H1 (cell line): ENCODE data around the gene RAB11B. TPM values are rescaled to one million over a fixed set of nuclear protein-coding genes. Genes with fewer than 3 reads are reported as not detected.

Source experiments
- CTCF ChIA-PET: fragments of 300-600 bp; sonication (Branson Sonifier 250); formaldehyde crosslinking; loops from one replicate; lab custom pipeline; 2021; ENCODE audit not compliant: partially characterized antibody; lab: Charles Lee
- POLR2A ChIA-PET: fragments of 300-600 bp; sonication (Branson Sonifier 250); formaldehyde crosslinking; loops from one replicate; lab custom pipeline; 2021; ENCODE audit warnings: inconsistent platforms; ENCODE audit not compliant: partially characterized antibody; lab: Charles Lee
- DNase-seq, 2 experiments: peaks; one replicate each; pipeline versions ENCODE4 v3.0.0 to v3.0.0-alpha.2; 2010 to 2022; ENCODE audit warnings: low spot score in 2 of 2, low read depth in 1 of 2, mixed read lengths in 1 of 2
- FAIRE-seq: peaks from 2 replicates; lab custom pipeline; 2011; peaks lifted over from hg19 to GRCh38; lab: Jason Lieb, UNC
- H2AFZ ChIP-seq: 2 replicates; pipeline ENCODE4 v1.8.1; 2012; ENCODE audit warnings: low read length, inconsistent platforms
- H2AK5ac ChIP-seq: 2 replicates; pipeline ENCODE4 v1.6.1; 2013; ENCODE audit warnings: low read depth, low read length
- H2BK120ac ChIP-seq: replicated peaks from 2 replicates; pipeline ENCODE3; 2013; ENCODE audit warnings: low read depth, low read length, inconsistent platforms
- H2BK12ac ChIP-seq: 2 replicates; pipeline ENCODE4 v1.6.1; 2013; ENCODE audit warnings: low read depth, low read length
- H2BK15ac ChIP-seq: 2 replicates; pipeline ENCODE4 v1.6.1; 2013; ENCODE audit warnings: low read length
- H2BK20ac ChIP-seq: 2 replicates; pipeline ENCODE4 v1.6.1; 2013; ENCODE audit warnings: low read length
- H2BK5ac ChIP-seq: 2 replicates; pipeline ENCODE4 v1.6.1; 2013; ENCODE audit warnings: low read depth, low read length
- H3K14ac ChIP-seq: 2 replicates; pipeline ENCODE4 v1.6.1; 2013; ENCODE audit warnings: inconsistent platforms; ENCODE audit not compliant: insufficient read length
- H3K18ac ChIP-seq: 2 replicates; pipeline ENCODE4 v1.6.1; 2013; ENCODE audit warnings: low read length; ENCODE audit errors: extremely low read depth
- H3K23ac ChIP-seq: 2 replicates; pipeline ENCODE4 v1.6.1; 2013; ENCODE audit warnings: inconsistent platforms; ENCODE audit not compliant: insufficient read length
- H3K23me2 ChIP-seq: 2 replicates; pipeline ENCODE4 v1.6.1; 2013; ENCODE audit warnings: low read depth, low read length
- H3K27ac ChIP-seq: 2 replicates; pipeline ENCODE4 v1.6.1; 2011; ENCODE audit warnings: low read depth, low read length, inconsistent platforms
- H3K27me3 ChIP-seq, 4 experiments: replicated peaks in 1 of 4; 1 replicate in 1 of 4; 2 replicates in 3 of 4; pipeline versions ENCODE4 v1.6.1 to v1.8.1; 2011 to 2013; ENCODE audit warnings: low read length in 3 of 4, mild to moderate bottlenecking in 3 of 4, inconsistent platforms in 2 of 4, mixed read lengths in 2 of 4, moderate library complexity in 1 of 4; ENCODE audit not compliant: control insufficient read depth in 3 of 4, insufficient read depth in 3 of 4; ENCODE audit errors: extremely low read depth in 1 of 4
- H3K36me3 ChIP-seq, 4 experiments: 2 replicates each; pipeline versions ENCODE4 v1.6.1 to v1.8.1; 2011 to 2013; ENCODE audit warnings: mild to moderate bottlenecking in 4 of 4, low read length in 3 of 4, moderate library complexity in 2 of 4, control low read depth in 1 of 4, inconsistent platforms in 1 of 4; ENCODE audit not compliant: insufficient read depth in 4 of 4, control insufficient read depth in 2 of 4
- H3K4ac ChIP-seq: replicated peaks from 2 replicates; pipeline ENCODE3; 2013; ENCODE audit warnings: low read length, low read depth, mixed read lengths, inconsistent platforms; ENCODE audit not compliant: insufficient read length
- H3K4me1 ChIP-seq, 4 experiments: replicated peaks in 1 of 4; 1 replicate in 1 of 4; 2 replicates in 3 of 4; pipeline versions ENCODE4 v1.6.1 to v1.8.1; 2011 to 2013; ENCODE audit warnings: low read length in 3 of 4, inconsistent platforms in 2 of 4, mixed read lengths in 1 of 4; ENCODE audit not compliant: insufficient read depth in 4 of 4, control insufficient read depth in 3 of 4
- H3K4me2 ChIP-seq, 2 experiments: 2 replicates each; pipeline versions ENCODE4 v1.6.1 to v1.8.1; 2011 to 2013; ENCODE audit warnings: low read depth in 2 of 2, low read length in 2 of 2, control low read depth in 1 of 2, inconsistent platforms in 1 of 2, mild to moderate bottlenecking in 1 of 2; ENCODE audit not compliant: insufficient read depth in 1 of 2
- H3K4me3 ChIP-seq, 4 experiments: fragments of 200-600, 300-600 bp in 1 of 4; sonication (generic), shearing (Covaris generic), sonication (Bioruptor Twin) in 1 of 4; 2 replicates each; pipeline versions ENCODE4 v1.5.1 to v1.8.1; 2011 to 2016; ENCODE audit warnings: low read length in 4 of 4, low read depth in 3 of 4, control low read depth in 2 of 4, inconsistent platforms in 2 of 4, mild to moderate bottlenecking in 2 of 4, mixed read lengths in 1 of 4, moderate library complexity in 1 of 4; ENCODE audit not compliant: insufficient read depth in 2 of 4; ENCODE audit errors: extremely low read depth in 1 of 4
- H3K56ac ChIP-seq: replicated peaks from 2 replicates; pipeline ENCODE3; 2013; ENCODE audit warnings: low read depth, mild to moderate bottlenecking, mixed read lengths, low read length, inconsistent platforms; ENCODE audit not compliant: insufficient read length
- H3K79me1 ChIP-seq: 2 replicates; pipeline ENCODE4 v1.6.1; 2013; ENCODE audit warnings: low read depth, low read length, control low read depth
- H3K79me2 ChIP-seq, 2 experiments: 2 replicates each; pipeline versions ENCODE4 v1.6.1 to v1.8.1; 2012 to 2013; ENCODE audit warnings: low read length in 2 of 2, mild to moderate bottlenecking in 2 of 2, inconsistent platforms in 1 of 2; ENCODE audit not compliant: insufficient read depth in 2 of 2, control insufficient read depth in 1 of 2
- H3K9ac ChIP-seq, 4 experiments: replicated peaks in 1 of 4; 1 replicate in 1 of 4; 2 replicates in 3 of 4; pipeline versions ENCODE4 v1.6.1 to v1.8.1; 2011 to 2013; ENCODE audit warnings: low read depth in 3 of 4, low read length in 3 of 4, control low read depth in 2 of 4, mild to moderate bottlenecking in 2 of 4, moderate library complexity in 2 of 4, inconsistent platforms in 1 of 4; ENCODE audit errors: extremely low read depth in 1 of 4
- H3K9me3 ChIP-seq, 2 experiments: 2 replicates each; pipeline versions ENCODE4 v1.6.1 to v1.8.1; 2012 to 2013; ENCODE audit warnings: mild to moderate bottlenecking in 2 of 2, moderate library complexity in 2 of 2, control low read depth in 1 of 2, inconsistent platforms in 1 of 2, low read depth in 1 of 2, low read length in 1 of 2, mixed read lengths in 1 of 2; ENCODE audit not compliant: insufficient read depth in 2 of 2
- H4K20me1 ChIP-seq, 2 experiments: replicated peaks in 1 of 2; 2 replicates each; pipeline versions ENCODE3 to v1.8.1; 2011 to 2013; ENCODE audit warnings: inconsistent platforms in 2 of 2, low read length in 2 of 2, mild to moderate bottlenecking in 1 of 2; ENCODE audit not compliant: insufficient read depth in 2 of 2, control insufficient read depth in 1 of 2
- H4K5ac ChIP-seq: 2 replicates; pipeline ENCODE4 v1.6.1; 2013; ENCODE audit warnings: low read length, low read depth, mixed read lengths, inconsistent platforms; ENCODE audit not compliant: insufficient read length
- H4K8ac ChIP-seq: 2 replicates; pipeline ENCODE4 v1.8.0; 2013; ENCODE audit warnings: mild to moderate bottlenecking, moderate library complexity, low read length, inconsistent platforms; ENCODE audit not compliant: insufficient read depth; ENCODE audit errors: extremely low read depth
- H4K91ac ChIP-seq: replicated peaks from 2 replicates; pipeline ENCODE3; 2013; ENCODE audit warnings: low read length, mixed read lengths, inconsistent platforms; ENCODE audit not compliant: insufficient read length
- SUZ12 ChIP-seq: fragments of 200-600 bp; sonication (generic); IDR thresholded peaks from 2 replicates; pipeline ENCODE4 v1.6.1; 2012; ENCODE audit warnings: mild to moderate bottlenecking, inconsistent platforms, low read length, moderate library complexity, mixed read lengths
- WGBS, 2 experiments: shearing (Covaris generic) in 1 of 2; methylation state at CpG; one replicate each; pipeline versions ENCODE4 v1.1.6 to v1.1.7; 2013 to 2015; ENCODE audit warnings: low lambda C conversion rate in 2 of 2, mixed read lengths in 2 of 2, inconsistent platforms in 1 of 2, low coverage in 1 of 2, missing lambda C conversion rate in 1 of 2; ENCODE audit not compliant: insufficient replicate concordance in 2 of 2, insufficient coverage in 1 of 2, insufficient read length in 1 of 2; ENCODE audit errors: extremely low coverage in 1 of 2, missing lambda C conversion rate in 1 of 2; 5-methylcytosine and 5-hydroxymethylcytosine counted together
- polyA plus RNA-seq, 7 experiments: library from polyadenylated mRNA; depleted of rRNA in 3 of 7; stranded (reverse) in 5 of 7; unstranded in 2 of 7; fragments of >200 nt in 5 of 7; fragments of 200-250 nt in 2 of 7; gene quantifications; 1 replicate in 5 of 7; 2 replicates in 1 of 7; 4 replicates in 1 of 7; pipeline versions ENCODE4 v1.2.1 to v1.2.3, GENCODE V29; 2011 to 2013; ENCODE audit warnings: missing spikeins in 2 of 7, mixed read lengths in 2 of 7
- total RNA-seq: library from RNA; stranded (reverse); fragmentation: NEBNext Ultra II Directional; extraction: Animal tissue kit (Norgen Biotek cat#: 25700); gene quantifications from 2 replicates; pipeline ENCODE4 v1.2.1, GENCODE V29; 2021

RAB11B gene
- total and polyA plus RNA-seq, 2 of the 8 experiments (the other 6 are each of a cell fraction or from before 2014, with no cell fraction given): 50.2 to 85.8 TPM

DNA sequence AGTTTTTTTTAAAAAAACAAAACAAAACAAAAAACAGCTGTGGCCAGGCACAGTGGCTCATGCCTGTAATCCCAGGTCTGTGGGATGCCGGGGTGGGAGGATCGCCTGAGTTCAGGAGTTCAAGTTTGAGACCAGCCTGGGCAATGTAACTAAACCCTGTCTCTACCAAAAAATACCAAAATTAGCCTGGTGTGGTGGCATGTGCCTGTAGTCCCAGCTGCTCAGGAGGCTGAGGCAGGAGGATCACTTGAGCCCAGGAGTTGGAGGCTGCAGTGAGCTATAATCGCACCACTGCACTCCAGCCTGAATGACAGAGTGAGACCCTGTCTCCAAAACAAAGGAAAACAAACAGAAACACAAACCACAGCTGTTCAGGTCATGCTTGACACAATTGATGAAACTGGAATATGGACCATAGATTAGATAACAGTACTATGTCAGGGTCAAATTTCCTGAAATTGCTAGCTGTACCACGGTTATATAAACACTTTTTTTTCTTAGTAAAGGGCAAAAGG lies 33.1 kb upstream of the RAB11B start:
- no peak overlapping the region for H2AFZ ChIP-seq
- no peak overlapping the region for H3K14ac ChIP-seq
- no peak overlapping the region for H3K4me3 ChIP-seq
- no peak overlapping the region for H3K9ac ChIP-seq
- no peak overlapping the region for H2AK5ac ChIP-seq
- TF ChIP-seq SUZ12: no peak
- POLR2A ChIA-PET: interaction anchor here (0.8 to 1.3 kb wide), 6 partner anchors 10 to 45 kb away, joined by 3 read pairs; partner anchors contain the start of genes KANK3, NDUFA7 and RPS28
- H3K9me3 ChIP-seq: no peaks in the 10 kb centered on the region
- H3K36me3 ChIP-seq: no peaks in the 10 kb centered on the region
- no peak overlapping the region for H3K56ac ChIP-seq
- no peak overlapping the region for H2BK5ac ChIP-seq
- peaks cover 0 to 4% (median 2%) of the 10 kb centered on the region in 4 experiments; a peak in 3 of 7 replicates for H3K4me1 ChIP-seq
- H3K23ac ChIP-seq: no peak overlapping the region
- H3K18ac ChIP-seq: no peak overlapping the region
- H3K4ac ChIP-seq: no peak overlapping the region
- no peak overlapping the region for H4K8ac ChIP-seq
- no peak overlapping the region for H2BK15ac ChIP-seq
- no peak overlapping the region for H2BK12ac ChIP-seq
- no peak overlapping the region for H2BK20ac ChIP-seq
- FAIRE-seq: no peak
- no peaks in the 10 kb centered on the region for H4K20me1 ChIP-seq
- H2BK120ac ChIP-seq: no peak overlapping the region
- DNase-seq: no peak
- no peak overlapping the region for H3K4me2 ChIP-seq
- no peak overlapping the region for H4K91ac ChIP-seq
- no peaks in the 10 kb centered on the region for H3K79me2 ChIP-seq
- no peaks in the 10 kb centered on the region for H3K23me2 ChIP-seq
- 92% methylated on average over 4 of the region's 4 CpGs; no CpG with 5 or more reads in 1 of the 2 experiments for WGBS, 2 experiments
- H3K27ac ChIP-seq: no peak overlapping the region
- H3K79me1 ChIP-seq: no peaks in the 10 kb centered on the region
- CTCF ChIA-PET: interaction anchor here (0.6 to 6.6 kb wide), 5 partner anchors 15 to 137 kb away, joined by 3 to 68 read pairs (median 4); partner anchors contain the start of gene KANK3
- peaks cover 0 to 3% (median 1%) of the 10 kb centered on the region in 4 experiments; a peak in 2 of 7 replicates for H3K27me3 ChIP-seq
- no peak overlapping the region for H4K5ac ChIP-seq
